ENCODE results near the gene CACNA1B.
"Not testable (repeated sequence)": the region's sequence is repeated elsewhere in the genome, so short reads cannot be mapped to it uniquely, and the experiment has no call there.

Gene CACNA1B

GRCh38 chr9:138015021-138015829 is 137.6 kb downstream of the CACNA1B start:
- DNase-seq (ENCODE audit: low read depth in 2 of 2): no peak

DNA sequence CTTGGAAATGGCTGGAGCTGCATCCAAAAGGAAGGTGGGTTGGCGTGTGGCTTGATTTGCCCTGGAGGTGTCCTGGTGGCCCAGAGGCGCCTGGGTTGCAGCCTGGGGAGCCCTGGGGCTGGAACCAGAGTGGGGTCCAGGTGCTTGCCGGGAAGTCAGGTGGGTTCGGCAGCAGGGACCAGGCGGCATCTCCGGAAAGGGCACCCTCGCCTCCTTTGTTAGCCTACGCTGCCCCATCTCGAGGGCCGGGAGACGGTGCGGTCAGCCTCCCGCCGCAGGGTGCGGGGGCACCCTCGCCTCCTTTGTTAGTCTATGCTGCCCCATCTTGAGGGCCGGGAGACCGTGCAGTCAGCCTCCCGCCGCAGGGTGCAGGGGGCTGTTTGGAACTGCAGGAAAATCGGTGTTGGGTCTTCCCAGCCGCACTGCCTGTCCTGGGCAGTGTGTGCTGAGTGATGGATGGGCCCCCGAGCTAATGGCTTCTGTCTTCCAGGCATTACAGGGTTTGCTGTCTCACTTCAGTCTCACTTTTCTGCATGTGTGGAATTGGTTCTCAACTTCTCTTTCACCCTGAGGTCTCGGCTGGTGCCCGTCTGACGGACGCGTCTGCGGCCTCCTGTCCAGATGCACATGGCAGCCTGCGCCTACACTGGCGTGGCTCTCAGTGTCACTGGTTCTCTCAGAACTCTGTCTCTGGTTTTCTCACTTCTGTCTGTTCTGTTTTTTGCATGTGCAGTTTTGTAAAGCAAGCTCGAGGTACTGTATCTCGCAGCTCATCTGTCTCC is 139.0 kb downstream of the CACNA1B start:
- DNase-seq (ENCODE audit: low read depth in 2 of 2): no peak

DNA sequence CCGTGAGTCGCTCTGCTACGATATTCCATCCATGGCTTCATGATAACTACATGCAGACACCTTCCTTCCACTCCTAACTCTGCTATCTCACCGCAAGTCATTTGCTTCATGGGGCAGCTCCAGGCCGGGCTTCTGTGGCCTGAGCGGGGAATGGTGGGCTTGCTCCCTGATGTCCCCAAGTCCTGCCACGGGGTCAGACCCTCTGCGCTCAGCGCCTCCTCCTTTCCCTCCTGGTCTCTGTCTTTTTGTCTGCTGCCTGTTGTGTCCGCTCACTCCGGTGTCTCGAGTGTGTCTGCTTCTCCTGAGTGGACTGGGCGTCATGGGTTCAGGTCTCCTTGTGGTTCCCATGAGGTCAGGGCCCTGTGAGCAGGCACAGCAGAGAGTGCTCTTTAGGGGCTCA is 139.6 kb downstream of the CACNA1B start:
- no peak for DNase-seq (ENCODE audit: low read depth in 2 of 2)

GRCh38 chr9:138019514-138019913 is 141.9 kb downstream of the CACNA1B start:
- not testable (repeated sequence) for DNase-seq (ENCODE audit: low read depth in 2 of 2)

DNA sequence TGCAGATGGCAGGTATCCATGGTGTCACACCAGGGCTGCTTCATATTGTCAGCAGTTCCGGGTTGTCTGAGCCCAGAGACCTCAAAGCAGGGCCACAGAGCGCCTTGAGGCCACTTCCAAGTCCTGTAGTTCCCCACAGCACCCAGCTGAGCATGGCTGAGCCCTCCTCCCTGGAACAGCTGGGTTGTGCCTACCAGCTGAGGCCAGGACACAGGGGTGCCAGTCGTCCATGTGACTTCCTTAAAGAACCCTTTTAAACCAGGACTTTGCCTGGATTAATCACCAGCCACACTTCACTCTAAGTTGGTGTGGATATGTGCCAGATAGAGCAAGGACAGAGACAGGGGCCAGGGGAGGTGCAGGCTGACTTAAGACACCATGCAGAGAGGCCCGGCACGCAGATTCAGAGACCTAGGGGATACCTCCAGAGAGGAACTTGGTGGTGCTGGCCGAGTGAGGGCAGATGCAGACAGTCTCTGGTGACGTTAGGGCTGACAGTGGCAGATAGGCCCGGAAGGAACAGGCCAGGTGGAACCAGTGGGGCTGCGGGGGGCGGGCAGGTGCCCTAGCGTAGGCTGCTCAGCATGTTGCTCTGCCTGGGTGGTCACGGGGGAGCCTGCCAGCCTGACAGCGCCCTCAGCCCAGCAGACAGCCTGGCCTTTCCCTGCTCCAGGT is 142.7 kb downstream of the CACNA1B start:
- no peak for DNase-seq (ENCODE audit: low read depth in 2 of 2)

GRCh38 chr9:138020795-138021182 is 143.2 kb downstream of the CACNA1B start:
- DNase-seq (ENCODE audit: low read depth in 2 of 2): no peak

DNA sequence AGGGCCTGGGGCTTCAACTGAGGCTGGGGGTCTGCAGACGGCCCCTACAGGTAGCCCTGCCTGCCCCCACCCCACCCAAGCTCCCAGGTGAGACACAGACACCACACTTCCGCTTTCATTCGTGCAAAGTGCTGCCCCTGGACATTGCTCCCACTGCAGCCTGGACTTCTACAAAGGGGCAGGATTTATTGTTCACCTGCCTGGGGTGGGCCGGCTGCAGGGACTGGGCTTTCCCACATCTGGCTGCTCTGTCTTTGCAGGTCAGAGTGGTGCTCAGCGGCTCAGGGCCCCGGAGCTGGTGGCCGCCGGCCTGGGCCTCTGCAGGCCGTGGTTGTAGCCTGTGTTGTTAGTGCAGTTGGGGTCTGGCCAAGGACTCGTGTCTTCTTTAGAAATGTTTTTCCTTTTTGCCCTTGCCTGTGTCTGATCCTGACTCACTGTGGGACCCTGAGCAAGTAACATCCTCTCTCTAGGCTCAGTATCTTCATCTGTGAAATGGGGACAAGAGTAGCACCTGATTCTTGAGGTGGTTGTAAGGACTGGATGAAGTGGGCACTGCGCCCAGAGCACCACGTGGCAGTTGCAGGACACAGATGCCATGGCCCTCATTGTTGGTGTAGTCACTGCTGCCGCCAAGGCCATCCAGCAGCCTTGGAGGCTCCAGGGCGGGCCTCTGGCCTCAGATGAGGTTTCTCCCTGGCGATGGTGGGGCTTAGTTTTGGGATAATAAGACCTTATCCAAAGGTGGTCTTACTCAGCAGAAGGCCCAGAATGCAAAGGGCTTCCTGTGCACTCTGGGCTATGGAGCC is 143.9 kb downstream of the CACNA1B start:
- DNase-seq (ENCODE audit: low read depth in 2 of 2): no peak

- DNase-seq (ENCODE audit: low read depth in 2 of 2): no peak
These were observed 144.6 kb downstream of the CACNA1B start for GRCh38 chr9:138022121-138022741.

DNA sequence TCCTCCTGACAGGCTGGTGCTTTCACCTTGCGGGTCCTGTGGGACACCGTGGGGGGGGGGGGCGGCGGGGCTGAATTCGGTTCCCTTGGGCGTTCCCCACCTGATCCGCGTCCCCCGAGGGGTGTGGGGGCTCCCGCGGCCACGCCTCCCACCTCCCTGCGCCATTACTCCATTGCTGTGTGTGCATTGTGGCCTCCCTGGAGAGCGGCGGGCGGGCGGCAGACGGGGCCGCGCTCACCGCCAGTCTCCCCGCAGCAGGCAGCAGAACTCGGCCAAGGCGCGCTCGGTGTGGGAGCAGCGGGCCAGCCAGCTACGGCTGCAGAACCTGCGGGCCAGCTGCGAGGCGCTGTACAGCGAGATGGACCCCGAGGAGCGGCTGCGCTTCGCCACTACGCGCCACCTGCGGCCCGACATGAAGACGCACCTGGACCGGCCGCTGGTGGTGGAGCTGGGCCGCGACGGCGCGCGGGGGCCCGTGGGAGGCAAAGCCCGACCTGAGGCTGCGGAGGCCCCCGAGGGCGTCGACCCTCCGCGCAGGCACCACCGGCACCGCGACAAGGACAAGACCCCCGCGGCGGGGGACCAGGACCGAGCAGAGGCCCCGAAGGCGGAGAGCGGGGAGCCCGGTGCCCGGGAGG is 145.3 kb downstream of the CACNA1B start:
- DNase-seq (ENCODE audit: low read depth in 2 of 2): no peak

- no peak for DNase-seq (ENCODE audit: low read depth in 2 of 2)
These were observed 146.0 kb downstream of the CACNA1B start for GRCh38 chr9:138023394-138024124.

DNA sequence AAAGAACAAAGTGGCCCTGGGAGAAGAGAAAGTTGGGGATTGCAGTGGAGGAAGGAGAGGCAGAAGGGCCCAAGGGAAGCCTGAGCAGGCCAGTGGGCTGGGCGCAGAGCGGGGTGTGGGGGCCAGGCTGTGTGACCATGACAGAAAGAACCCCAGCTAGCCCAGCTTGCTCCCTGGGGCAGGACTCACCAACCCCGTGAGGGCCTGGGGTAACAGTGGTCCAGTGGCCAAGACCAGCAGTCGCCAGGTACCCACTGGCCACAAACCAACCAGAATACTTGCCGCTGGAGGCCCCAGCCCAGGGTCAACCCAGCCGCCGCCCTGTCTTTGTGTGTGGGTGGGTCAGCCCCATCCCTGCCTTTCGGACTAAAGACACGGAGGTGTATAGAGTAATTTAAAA is 146.5 kb downstream of the CACNA1B start:
- DNase-seq (ENCODE audit: low read depth in 2 of 2): no peak

- no peak for DNase-seq (ENCODE audit: low read depth in 2 of 2)
These were observed 147.3 kb downstream of the CACNA1B start for GRCh38 chr9:138024831-138025291.

DNA sequence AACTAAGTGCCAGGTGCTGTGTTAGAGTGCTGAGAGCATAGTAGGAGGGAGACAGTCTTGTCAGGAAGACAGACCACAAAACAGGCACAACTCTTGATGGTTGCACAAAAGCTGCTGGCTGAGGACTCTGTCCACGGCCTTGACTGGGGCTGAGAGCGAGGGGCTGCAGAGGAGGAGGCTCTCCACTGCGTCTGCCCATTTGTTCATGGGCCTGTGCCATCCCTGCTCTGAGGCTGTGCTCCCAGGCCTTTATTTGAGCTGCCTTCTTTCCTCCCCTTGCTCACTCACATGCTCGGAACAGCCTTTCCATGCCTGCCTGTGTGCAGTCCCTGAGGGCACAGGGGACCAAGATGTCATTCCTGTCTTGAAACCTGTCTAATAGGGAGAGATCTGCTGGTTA is 147.8 kb downstream of the CACNA1B start:
- no peak for DNase-seq (ENCODE audit: low read depth in 2 of 2)

- no peak for DNase-seq (ENCODE audit: low read depth in 2 of 2)
These were observed 148.3 kb downstream of the CACNA1B start for GRCh38 chr9:138025908-138026307.

GRCh38 chr9:138028596-138028995 is 151.0 kb downstream of the CACNA1B start:
- DNase-seq (ENCODE audit: low read depth in 2 of 2): no peak

DNA sequence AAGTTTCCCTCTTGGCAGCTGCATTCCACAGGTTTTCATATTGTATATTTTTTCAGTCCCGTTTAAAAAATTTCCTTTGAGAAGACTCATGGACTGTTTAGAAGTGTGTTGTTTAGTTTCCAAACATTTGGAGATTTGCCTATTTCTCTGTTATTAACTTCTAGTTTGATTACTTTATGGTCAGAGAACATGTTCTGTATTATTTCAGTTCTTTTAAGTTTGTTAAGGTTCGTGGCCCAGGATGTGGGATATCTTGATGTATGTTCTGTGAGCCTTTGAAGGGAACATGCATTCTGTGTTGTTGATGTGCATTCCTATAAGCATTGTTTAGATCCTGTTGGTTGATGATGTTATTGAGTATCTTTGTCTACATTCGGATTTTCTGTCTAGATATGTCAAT is 153.6 kb downstream of the CACNA1B start:
- DNase-seq (ENCODE audit: low read depth in 2 of 2): no peak

GRCh38 chr9:138033950-138034349 is 156.4 kb downstream of the CACNA1B start:
- no peak for DNase-seq (ENCODE audit: low read depth in 2 of 2)

- DNase-seq (ENCODE audit: low read depth in 2 of 2): no peak
These were observed 159.6 kb downstream of the CACNA1B start for GRCh38 chr9:138037140-138037539.

GRCh38 chr9:138038244-138038671 is 160.7 kb downstream of the CACNA1B start:
- DNase-seq (ENCODE audit: low read depth in 2 of 2): no peak

All from stimulated activated CD8-positive, alpha-beta memory T cell treated with anti-CD3 and anti-CD28 coated beads, Interleukin-15, amount 100 ng/mL, for 48 hours (primary cell).